ENCODE results near the gene CPB2. TPM values are rescaled to one million over a fixed set of nuclear protein-coding genes. Genes with fewer than 3 reads are reported as not detected.

CPB2 gene
- total RNA-seq, 4 donors from 2014 or later, result 0.25 to 0.42 (median 0.29) TPM; not detected in 1

- no peak overlapping the region for H3K4me3 ChIP-seq (ENCODE audit: low read depth, poor library complexity, severe bottlenecking)
- TF ChIP-seq, protein P1, sequence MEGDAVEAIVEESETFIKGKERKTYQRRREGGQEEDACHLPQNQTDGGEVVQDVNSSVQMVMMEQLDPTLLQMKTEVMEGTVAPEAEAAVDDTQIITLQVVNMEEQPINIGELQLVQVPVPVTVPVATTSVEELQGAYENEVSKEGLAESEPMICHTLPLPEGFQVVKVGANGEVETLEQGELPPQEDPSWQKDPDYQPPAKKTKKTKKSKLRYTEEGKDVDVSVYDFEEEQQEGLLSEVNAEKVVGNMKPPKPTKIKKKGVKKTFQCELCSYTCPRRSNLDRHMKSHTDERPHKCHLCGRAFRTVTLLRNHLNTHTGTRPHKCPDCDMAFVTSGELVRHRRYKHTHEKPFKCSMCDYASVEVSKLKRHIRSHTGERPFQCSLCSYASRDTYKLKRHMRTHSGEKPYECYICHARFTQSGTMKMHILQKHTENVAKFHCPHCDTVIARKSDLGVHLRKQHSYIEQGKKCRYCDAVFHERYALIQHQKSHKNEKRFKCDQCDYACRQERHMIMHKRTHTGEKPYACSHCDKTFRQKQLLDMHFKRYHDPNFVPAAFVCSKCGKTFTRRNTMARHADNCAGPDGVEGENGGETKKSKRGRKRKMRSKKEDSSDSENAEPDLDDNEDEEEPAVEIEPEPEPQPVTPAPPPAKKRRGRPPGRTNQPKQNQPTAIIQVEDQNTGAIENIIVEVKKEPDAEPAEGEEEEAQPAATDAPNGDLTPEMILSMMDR (IDR thresholded peaks at IDR 0.05), result no peak
- no peak for TF ChIP-seq POLR2A (IDR thresholded peaks at IDR 0.05)
- WGBS, 2 donors, result 83 to 90% methylated on average over 4 of the region's 4 CpGs
- DNase-seq (ENCODE audit: low spot score in 2 of 2), result no peak
- intact Hi-C loops (cut with DNase I; ENCODE audit: low total_unique reads), result no loop called here
These were observed 73.1 kb downstream of the CPB2 start for GRCh38 chr13:46031581-46032263.

DNA sequence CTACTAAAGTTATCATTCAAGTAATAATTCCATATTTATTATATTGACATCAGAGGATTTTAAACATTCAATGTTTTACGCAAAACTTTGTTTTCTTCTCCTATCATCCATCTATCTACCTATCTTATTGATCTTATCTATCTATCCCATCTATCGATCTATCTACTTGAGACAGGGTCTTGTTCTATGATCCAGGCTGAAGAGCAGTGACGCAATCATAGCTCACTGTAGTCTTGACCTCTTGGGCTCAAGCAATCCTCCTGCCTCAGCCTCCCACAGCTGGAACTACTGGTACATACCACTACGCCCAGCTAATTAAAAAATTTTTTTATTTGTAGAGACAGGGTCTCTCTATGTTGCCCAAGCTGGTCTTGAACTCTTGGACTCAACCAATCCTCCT, 79.7 kb downstream of the CPB2 start:
- DNase-seq (ENCODE audit: low spot score in 2 of 2), result no peak
- 97 to 98% methylated on average over 4 of the region's 4 CpGs for WGBS, 2 donors
- intact Hi-C loops (cut with DNase I; ENCODE audit: low total_unique reads), result no loop called here
- TF ChIP-seq POLR2A (IDR thresholded peaks at IDR 0.05), result no peak
- TF ChIP-seq, protein P1 (IDR thresholded peaks at IDR 0.05), result no peak
- no peak overlapping the region for H3K4me3 ChIP-seq (ENCODE audit: low read depth, poor library complexity, severe bottlenecking)

GRCh38 chr13:46022481-46022880, 82.4 kb downstream of the CPB2 start:
- WGBS, 2 donors, result 93 to 94% methylated on average over 2 of the region's 2 CpGs

DNA sequence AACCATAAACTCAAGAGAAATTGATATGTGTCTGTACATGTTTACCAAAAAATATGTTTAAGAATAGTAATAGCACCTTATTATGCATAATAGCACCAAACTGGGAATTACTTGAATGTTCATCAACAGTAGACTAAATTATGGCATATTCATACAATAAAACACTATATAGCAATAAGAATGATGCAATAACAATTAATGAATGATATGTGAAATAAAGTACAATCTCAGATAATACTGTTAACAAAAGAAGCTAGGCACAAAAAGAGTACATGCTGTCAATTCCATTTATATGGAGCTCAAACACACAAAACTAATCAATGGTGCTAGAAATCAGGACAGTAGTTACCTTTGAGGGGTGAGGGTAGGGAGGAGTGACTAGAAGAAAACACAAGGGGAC, 88.6 kb downstream of the CPB2 start:
- TF ChIP-seq POLR2A (IDR thresholded peaks at IDR 0.05), result no peak
- TF ChIP-seq, protein P1 (IDR thresholded peaks at IDR 0.05), result no peak
- H3K4me3 ChIP-seq (ENCODE audit: low read depth, poor library complexity, severe bottlenecking), result no peak overlapping the region
- no peak for DNase-seq (ENCODE audit: low spot score in 2 of 2)
- intact Hi-C loops (cut with DNase I; ENCODE audit: low total_unique reads), result no loop called here

More at GRCh38 chr13:46022481-46022880, 82.4 kb downstream of the CPB2 start:
- TF ChIP-seq, protein P1 (IDR thresholded peaks at IDR 0.05), result no peak
- no peak for TF ChIP-seq POLR2A (IDR thresholded peaks at IDR 0.05)
- no peak for DNase-seq (ENCODE audit: low spot score in 2 of 2)
- H3K4me3 ChIP-seq (ENCODE audit: low read depth, poor library complexity, severe bottlenecking), result no peak overlapping the region
- intact Hi-C loops (cut with DNase I; ENCODE audit: low total_unique reads), result no loop called here

- TF ChIP-seq POLR2A (IDR thresholded peaks at IDR 0.05), result no peak
- TF ChIP-seq, protein P1 (IDR thresholded peaks at IDR 0.05), result no peak
- no peak for DNase-seq (ENCODE audit: low spot score in 2 of 2)
- no peak overlapping the region for H3K4me3 ChIP-seq (ENCODE audit: low read depth, poor library complexity, severe bottlenecking)
- 91 to 93% methylated on average over 3 of the region's 3 CpGs for WGBS, 2 donors
- intact Hi-C loops (cut with DNase I; ENCODE audit: low total_unique reads), result no loop called here
These were observed 89.5 kb downstream of the CPB2 start for GRCh38 chr13:46015366-46015765.

GRCh38 chr13:46012404-46012803, 92.4 kb downstream of the CPB2 start:
- DNase-seq (ENCODE audit: low spot score in 2 of 2), result no peak
- TF ChIP-seq, protein P1 (IDR thresholded peaks at IDR 0.05), result no peak
- no peak for TF ChIP-seq POLR2A (IDR thresholded peaks at IDR 0.05)
- H3K4me3 ChIP-seq (ENCODE audit: low read depth, poor library complexity, severe bottlenecking), result no peak overlapping the region
- intact Hi-C loops (cut with DNase I; ENCODE audit: low total_unique reads), result no loop called here

All from lower leg skin (tissue), 4 donors.